ENCODE results near the gene RNF123.

- TF ChIP-seq CTCF (IDR thresholded peaks at IDR 0.05; ENCODE audit: low read depth, low read length) (peak; percentile 19), POLR2A (IDR thresholded peaks at IDR 0.05; ENCODE audit: extremely low read depth, insufficient read length) (no peak), MYC (IDR thresholded peaks at IDR 0.05; ENCODE audit: low read depth, low read length) (no peak)
These were observed 11.2 kb downstream of the RNF123 start for GRCh38 chr3:49700453-49701128.

All from NB4 (cell line).